ENCODE data around the gene XRCC5. TPM values are rescaled to one million over a fixed set of nuclear protein-coding genes. Genes with fewer than 3 reads are reported as not detected.
A peak's percentile ranks its signal among the peaks of the same experiment; 100 is the strongest.

XRCC5 gene
- total RNA-seq, 1 experiment from 2014 or later, result 618 TPM

DNA sequence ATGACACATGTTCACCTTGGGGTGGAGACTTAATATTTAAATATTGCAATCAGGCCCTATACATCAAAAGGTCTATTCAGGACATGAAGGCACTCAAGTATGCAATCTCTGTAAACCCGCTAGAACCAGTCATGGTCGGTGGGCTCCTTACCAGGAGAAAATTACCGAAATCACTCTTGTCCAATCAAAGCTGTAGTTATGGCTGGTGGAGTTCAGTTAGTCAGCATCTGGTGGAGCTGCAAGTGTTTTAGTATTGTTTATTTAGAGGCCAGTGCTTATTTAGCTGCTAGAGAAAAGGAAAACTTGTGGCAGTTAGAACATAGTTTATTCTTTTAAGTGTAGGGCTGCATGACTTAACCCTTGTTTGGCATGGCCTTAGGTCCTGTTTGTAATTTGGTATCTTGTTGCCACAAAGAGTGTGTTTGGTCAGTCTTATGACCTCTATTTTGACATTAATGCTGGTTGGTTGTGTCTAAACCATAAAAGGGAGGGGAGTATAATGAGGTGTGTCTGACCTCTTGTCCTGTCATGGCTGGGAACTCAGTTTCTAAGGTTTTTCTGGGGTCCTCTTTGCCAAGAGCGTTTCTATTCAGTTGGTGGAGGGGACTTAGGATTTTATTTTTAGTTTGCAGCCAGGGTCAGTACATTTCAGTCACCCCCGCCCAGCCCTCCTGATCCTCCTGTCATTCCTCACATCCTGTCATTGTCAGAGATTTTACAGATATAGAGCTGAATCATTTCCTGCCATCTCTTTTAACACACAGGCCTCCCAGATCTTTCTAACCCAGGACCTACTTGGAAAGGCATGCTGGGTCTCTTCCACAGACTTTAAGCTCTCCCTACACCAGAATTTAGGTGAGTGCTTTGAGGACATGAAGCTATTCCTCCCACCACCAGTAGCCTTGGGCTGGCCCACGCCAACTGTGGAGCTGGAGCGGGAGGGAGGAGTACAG, 108.1 kb downstream of the XRCC5 start:
- Histone ChIP-seq H2AK5ac (ENCODE audit: insufficient read length, low read length) (no peak overlapping the region), H4K8ac (replicated peaks; ENCODE audit: insufficient read length, low read depth, low read length) (no peak overlapping the region), H2BK15ac (ENCODE audit: low read depth, low read length) (no peak overlapping the region), H3K56ac (ENCODE audit: insufficient read length, low read depth, low read length) (no peak overlapping the region), H4K5ac (ENCODE audit: insufficient read length, low read depth, low read length) (no peak overlapping the region), H3K4me1 (ENCODE audit: insufficient read depth, low read length) (no peaks in the 10 kb centered on the region), H2BK12ac (ENCODE audit: insufficient read length, low read depth, low read length) (no peak overlapping the region), H3T11ph (ENCODE audit: low read length) (no peak overlapping the region), H3K9me3 (ENCODE audit: control insufficient read depth, low read depth, low read length) (no peaks in the 10 kb centered on the region), H4K20me1 (ENCODE audit: control insufficient read depth, insufficient read depth, insufficient read length) (no peaks in the 10 kb centered on the region), H3K18ac (ENCODE audit: insufficient read length, low read depth, low read length) (no peak overlapping the region), H3K23ac (ENCODE audit: insufficient read length, low read depth, low read length) (no peak overlapping the region), H3K27me3 (ENCODE audit: insufficient read depth, low read length) (no peaks in the 10 kb centered on the region), H3K4ac (ENCODE audit: low read depth, low read length) (no peak overlapping the region), H3K79me2 (ENCODE audit: insufficient read depth, low read length) (no peaks in the 10 kb centered on the region), H2BK20ac (ENCODE audit: low read depth, low read length, poor library complexity, severe bottlenecking) (no peak overlapping the region), H3K79me1 (ENCODE audit: insufficient read depth, low read depth, low read length, poor library complexity, severe bottlenecking) (no peaks in the 10 kb centered on the region), H3K27ac (ENCODE audit: insufficient read length, low read depth, low read length) (no peak overlapping the region), H3K14ac (ENCODE audit: insufficient read depth, low read length) (no peak overlapping the region), H2BK5ac (ENCODE audit: insufficient read length, low read length) (no peak overlapping the region), H3K9ac (ENCODE audit: extremely low read depth, insufficient read length, low read length) (no peak overlapping the region), H4K91ac (ENCODE audit: insufficient read length, low read depth, low read length) (no peak overlapping the region), H3K4me2 (ENCODE audit: insufficient read depth, insufficient read length, low read length) (no peak overlapping the region), H3K23me2 (ENCODE audit: insufficient read length, low read depth, low read length, poor library complexity, severe bottlenecking) (no peaks in the 10 kb centered on the region), H2AFZ (ENCODE audit: low read length) (no peak overlapping the region), H2BK120ac (ENCODE audit: low read depth, low read length, poor library complexity, severe bottlenecking) (no peak overlapping the region)
- Mint-ChIP-seq H3K9me3 (no peaks in the 10 kb centered on the region), H3K4me3 (no peak overlapping the region), H3K27me3 (ENCODE audit: low read depth) (no peaks in the 10 kb centered on the region), H3K4me1 (no peaks in the 10 kb centered on the region; a peak in 1 of 4 replicates), H3K27ac (peak overlapping the region in 1 of 3 experiments; percentile 41; a peak in 1 of 7 replicates), H3K36me3 (ENCODE audit: insufficient read depth in 1 of 3, low read depth in 3 of 3) (no peaks in the 10 kb centered on the region)
- no peak for DNase-seq
- TF ChIP-seq, protein P1, sequence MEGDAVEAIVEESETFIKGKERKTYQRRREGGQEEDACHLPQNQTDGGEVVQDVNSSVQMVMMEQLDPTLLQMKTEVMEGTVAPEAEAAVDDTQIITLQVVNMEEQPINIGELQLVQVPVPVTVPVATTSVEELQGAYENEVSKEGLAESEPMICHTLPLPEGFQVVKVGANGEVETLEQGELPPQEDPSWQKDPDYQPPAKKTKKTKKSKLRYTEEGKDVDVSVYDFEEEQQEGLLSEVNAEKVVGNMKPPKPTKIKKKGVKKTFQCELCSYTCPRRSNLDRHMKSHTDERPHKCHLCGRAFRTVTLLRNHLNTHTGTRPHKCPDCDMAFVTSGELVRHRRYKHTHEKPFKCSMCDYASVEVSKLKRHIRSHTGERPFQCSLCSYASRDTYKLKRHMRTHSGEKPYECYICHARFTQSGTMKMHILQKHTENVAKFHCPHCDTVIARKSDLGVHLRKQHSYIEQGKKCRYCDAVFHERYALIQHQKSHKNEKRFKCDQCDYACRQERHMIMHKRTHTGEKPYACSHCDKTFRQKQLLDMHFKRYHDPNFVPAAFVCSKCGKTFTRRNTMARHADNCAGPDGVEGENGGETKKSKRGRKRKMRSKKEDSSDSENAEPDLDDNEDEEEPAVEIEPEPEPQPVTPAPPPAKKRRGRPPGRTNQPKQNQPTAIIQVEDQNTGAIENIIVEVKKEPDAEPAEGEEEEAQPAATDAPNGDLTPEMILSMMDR (conservative IDR thresholded peaks at IDR 0.05), result no peak
- WGBS (ENCODE audit: extremely low coverage, insufficient read length, low lambda C conversion rate), result no CpG with 5 or more reads among the region's 7 CpGs
